ENCODE measurements around the gene ASAP3. TPM values are rescaled to one million over a fixed set of nuclear protein-coding genes. Genes with fewer than 3 reads are reported as not detected.
A peak's percentile ranks its signal among the peaks of the same experiment; 100 is the strongest.

Gene ASAP3
- total and polyA plus RNA-seq, 2 of the 4 experiments (the other 2 are of a cell fraction) = 18.6 to 18.8 TPM

DNA sequence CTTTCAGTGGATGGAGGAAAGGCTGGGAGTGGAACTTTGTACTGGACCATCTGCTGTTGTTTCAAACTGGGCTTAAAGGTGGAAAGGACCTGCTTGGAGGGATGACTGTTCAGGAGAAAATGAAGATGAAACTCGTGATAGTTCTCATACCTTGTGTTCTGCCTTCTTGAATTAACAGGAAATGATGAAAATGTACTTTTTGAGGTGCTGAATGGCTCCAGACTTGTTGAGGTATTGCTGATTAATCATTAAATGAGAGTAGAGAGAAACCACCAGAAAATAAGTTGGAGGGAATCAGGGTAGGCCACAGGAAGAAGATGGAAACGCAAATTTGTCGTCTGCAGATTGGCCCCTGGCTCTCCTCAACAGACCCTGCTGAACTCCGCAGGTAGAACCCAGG lies 88.1 kb downstream of the ASAP3 start:
- no TSS peak for BruUV-seq (replicated peaks)
- Histone ChIP-seq H3K4me3 (ENCODE audit: insufficient read depth, low read depth, low read length) (no peak overlapping the region), H3K27me3 (ENCODE audit: control insufficient read depth, insufficient read depth, low read length) (no peaks in the 10 kb centered on the region), H2BK120ac (ENCODE audit: low read depth, low read length) (no peak overlapping the region), H3K4me2 (ENCODE audit: low read depth, low read length) (no peak overlapping the region), H3K56ac (ENCODE audit: extremely low read depth, insufficient read depth, low read length) (no peak overlapping the region), H3K4ac (ENCODE audit: low read depth, low read length) (no peak overlapping the region), H2BK15ac (ENCODE audit: low read depth, low read length) (no peak overlapping the region), H3K14ac (replicated peaks; ENCODE audit: low read depth, low read length) (no peak overlapping the region), H3K4me1 (ENCODE audit: control insufficient read depth, insufficient read depth, low read length) (peaks cover 21% of the 10 kb centered on the region), H2AFZ (replicated peaks; ENCODE audit: low read length, poor library complexity) (no peak overlapping the region), H3K36me3 (ENCODE audit: control insufficient read depth, insufficient read depth, low read length) (no peaks in the 10 kb centered on the region), H3K23ac (ENCODE audit: low read depth, low read length) (no peak overlapping the region), H3K9me1 (ENCODE audit: insufficient read depth, low read length) (peaks cover 30% of the 10 kb centered on the region), H4K8ac (ENCODE audit: low read depth in 2 of 2, low read length in 2 of 2) (no peak overlapping the region), H3K18ac (ENCODE audit: low read depth, low read length) (no peak overlapping the region), H2AK5ac (ENCODE audit: low read depth, low read length) (no peak overlapping the region), H4K91ac (ENCODE audit: insufficient read depth, low read depth, low read length) (no peak overlapping the region), H3K79me1 (ENCODE audit: low read depth in 1 of 2, low read length in 2 of 2) (peaks cover 0 to 15% of the 10 kb centered on the region in 2 experiments; a peak in 2 of 4 replicates), H2BK20ac (ENCODE audit: low read depth, low read length) (no peak overlapping the region; the same call in 1 of the 2 replicates), H2AK9ac (replicated peaks; ENCODE audit: low read depth, low read length, poor library complexity) (no peak overlapping the region), H3K27ac (ENCODE audit: insufficient read depth, low read length) (no peak overlapping the region), H4K5ac (ENCODE audit: low read depth, low read length) (no peak overlapping the region), H3K9ac (ENCODE audit: low read depth, low read length) (no peak overlapping the region), H2BK5ac (ENCODE audit: low read depth, low read length, poor library complexity, severe bottlenecking) (no peak overlapping the region), H3K9me3 (ENCODE audit: control insufficient read depth, insufficient read depth, low read length) (no peaks in the 10 kb centered on the region), H4K20me1 (ENCODE audit: insufficient read depth, low read length) (0 out of 2 replicates have a peak, but pooled peaks cover 7% of the 10 kb centered on the region)
- in situ Hi-C loops (cut with MboI; ENCODE audit: low sequenced_read_pairs) = no loop called here
- POLR2A ChIA-PET (ENCODE audit: unreplicated experiment) = interaction anchor here (1.4 kb wide), 1 partner anchor 8 kb away, joined by 19 read pairs; no protein-coding TSS in a partner anchor
- CTCF ChIA-PET = no interaction called here
- DNase-seq = no peak
- WGBS, 2 experiments (ENCODE audit: extremely low coverage in 2 of 2, insufficient read length in 1 of 2) = 82% methylated on average over 3 of the region's 4 CpGs; no CpG with 5 or more reads in 1 of the 2 experiments
- TF ChIP-seq FOS (IDR thresholded peaks at IDR 0.05; ENCODE audit: low read depth, low read length) = no peak
- TF ChIP-seq MAFK (IDR thresholded peaks at IDR 0.05; ENCODE audit: low read depth, low read length) = peak; percentile 34; the same call in 1 of the 2 replicates
- no peak for ATAC-seq (ENCODE audit: low read depth)
- dilution Hi-C loops (cut with HindIII; ENCODE audit: low sequenced_read_pairs, unreplicated experiment) = no loop called here
- intact Hi-C loops (cut with micrococcal nuclease) = no loop called here
